ENCODE measurements around the gene TEPSIN. TPM values are rescaled to one million over a fixed set of nuclear protein-coding genes. Genes with fewer than 3 reads are reported as not detected.

TEPSIN gene
- total and polyA plus RNA-seq, 2 of the 8 experiments (the other 6 are each of a cell fraction or from before 2014, with no cell fraction given), result 22.9 to 28.0 TPM

DNA sequence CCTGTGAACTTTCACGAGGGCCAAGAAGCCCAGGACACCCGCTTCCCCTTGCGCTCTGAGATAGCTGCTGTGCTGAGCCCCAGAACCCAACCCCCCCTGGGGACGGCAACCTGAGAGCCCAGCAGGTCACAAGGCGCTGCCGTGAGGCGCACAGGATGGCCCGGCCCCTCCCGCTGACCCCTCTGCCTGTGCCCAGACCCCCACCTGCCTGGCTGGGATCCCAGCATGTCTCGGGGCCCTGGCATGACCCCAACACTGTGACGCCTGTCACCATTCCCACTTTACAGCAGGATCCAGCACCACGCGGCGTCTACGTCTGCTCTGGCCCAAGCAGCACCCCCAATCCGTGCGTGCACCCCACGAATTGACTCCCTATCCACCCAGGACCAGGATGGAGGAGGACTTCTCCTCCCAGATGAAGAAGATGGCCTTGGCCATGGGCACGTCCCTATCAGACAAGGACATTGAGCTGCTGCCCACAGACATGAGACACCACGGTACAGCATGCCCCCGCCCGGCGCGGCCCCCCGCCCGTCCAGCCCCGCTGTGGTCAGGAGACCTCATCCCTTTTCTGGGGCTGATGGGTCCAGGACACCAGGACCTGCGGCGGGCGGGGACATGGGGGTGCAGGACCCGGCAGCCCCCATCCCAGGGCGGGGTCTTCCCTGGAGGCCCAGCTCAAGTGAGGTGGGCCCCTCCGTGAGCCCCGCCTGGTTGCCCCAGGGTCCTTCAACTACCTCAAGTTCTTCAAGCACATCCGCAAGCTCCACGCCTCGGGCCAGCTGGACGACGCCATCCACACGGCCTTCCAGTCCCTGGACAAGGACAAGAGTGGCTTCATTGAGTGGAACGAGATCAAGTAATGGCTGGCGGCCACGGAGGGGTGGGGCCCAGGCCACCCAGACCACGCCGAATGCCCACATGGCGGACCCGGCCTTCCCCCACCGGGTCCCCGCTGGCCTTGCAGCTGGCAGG, 57.7 kb downstream of the TEPSIN start:
- no peaks in the 10 kb centered on the region; a peak in 1 of 4 replicates for H3K9me3 ChIP-seq (ENCODE audit: insufficient read depth in 2 of 2, low read depth in 1 of 2, low read length in 1 of 2)
- no peak overlapping the region for H4K5ac ChIP-seq (ENCODE audit: insufficient read length, low read depth, low read length)
- no peaks in the 10 kb centered on the region for H3K79me1 ChIP-seq (ENCODE audit: low read depth, low read length)
- no peak overlapping the region for H3K4ac ChIP-seq (replicated peaks; ENCODE audit: insufficient read length, low read depth, low read length)
- WGBS, 2 experiments (ENCODE audit: extremely low coverage in 1 of 2, insufficient coverage in 1 of 2, insufficient read length in 1 of 2, insufficient replicate concordance in 2 of 2, low coverage in 1 of 2, low lambda C conversion rate in 2 of 2, missing lambda C conversion rate in 1 of 2), result 90% methylated on average over 31 of the region's 49 CpGs; no CpG with 5 or more reads in 1 of the 2 experiments
- no peak overlapping the region for H2AFZ ChIP-seq (ENCODE audit: low read length)
- no peak overlapping the region for H3K4me2 ChIP-seq (ENCODE audit: insufficient read depth in 1 of 2, low read depth in 2 of 2, low read length in 2 of 2)
- no peak overlapping the region for H3K14ac ChIP-seq (ENCODE audit: insufficient read length)
- no peak overlapping the region for H2BK120ac ChIP-seq (replicated peaks; ENCODE audit: low read depth, low read length)
- FAIRE-seq (no peak), DNase-seq (ENCODE audit: low read depth in 1 of 2, low spot score in 2 of 2) (no peak)
- no peaks in the 10 kb centered on the region for H3K27me3 ChIP-seq (replicated peaks in 1 of 4; ENCODE audit: control insufficient read depth in 3 of 4, extremely low read depth in 1 of 4, insufficient read depth in 3 of 4, low read length in 3 of 4)
- peaks cover 0 to 5% (median under 1%) of the 10 kb centered on the region in 4 experiments; a peak in 2 of 7 replicates for H3K4me1 ChIP-seq (replicated peaks in 1 of 4; ENCODE audit: control insufficient read depth in 3 of 4, insufficient read depth in 4 of 4, low read length in 3 of 4)
- no peak overlapping the region for H2BK5ac ChIP-seq (ENCODE audit: low read depth, low read length)
- peaks cover 0 to 3% of the 10 kb centered on the region in 2 experiments for H4K20me1 ChIP-seq (replicated peaks in 1 of 2; ENCODE audit: control insufficient read depth in 1 of 2, insufficient read depth in 2 of 2, low read length in 2 of 2)
- H4K8ac ChIP-seq (ENCODE audit: extremely low read depth, insufficient read depth, low read length), result no peak overlapping the region; the same call in 1 of the 2 replicates
- H2BK20ac ChIP-seq (ENCODE audit: low read length), result no peak overlapping the region
- H2BK15ac ChIP-seq (ENCODE audit: low read length), result no peak overlapping the region
- TF ChIP-seq SIX5 (IDR thresholded peaks at IDR 0.05; ENCODE audit: low read depth, low read length) (no peak), SP1 (IDR thresholded peaks at IDR 0.05; ENCODE audit: low read depth, low read length) (no peak), KDM4A (IDR thresholded peaks at IDR 0.05; ENCODE audit: low read depth, low read length, severe bottlenecking) (no peak), SIRT6 (IDR thresholded peaks at IDR 0.05; ENCODE audit: low read length) (no peak), RXRA (IDR thresholded peaks at IDR 0.05; ENCODE audit: insufficient read depth, low read depth, low read length) (no peak), TAF1 (IDR thresholded peaks at IDR 0.05; ENCODE audit: low read depth, low read length) (no peak), TEAD4 (IDR thresholded peaks at IDR 0.05; ENCODE audit: low read depth, low read length) (no peak), YY1 (IDR thresholded peaks at IDR 0.05; ENCODE audit: low read depth, low read length) (no peak), KDM5A (IDR thresholded peaks at IDR 0.05; ENCODE audit: low read length) (no peak)
- TF ChIP-seq, protein P1, sequence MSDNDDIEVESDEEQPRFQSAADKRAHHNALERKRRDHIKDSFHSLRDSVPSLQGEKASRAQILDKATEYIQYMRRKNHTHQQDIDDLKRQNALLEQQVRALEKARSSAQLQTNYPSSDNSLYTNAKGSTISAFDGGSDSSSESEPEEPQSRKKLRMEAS (IDR thresholded peaks at IDR 0.05), result no peak
- H2AK5ac ChIP-seq (ENCODE audit: low read depth, low read length), result no peak overlapping the region
- H3K4me3 ChIP-seq (ENCODE audit: extremely low read depth in 1 of 4, insufficient read depth in 2 of 4, low read depth in 3 of 4, low read length in 4 of 4), result no peak overlapping the region
- no peak overlapping the region for H3K9ac ChIP-seq (replicated peaks in 1 of 4; ENCODE audit: extremely low read depth in 1 of 4, low read depth in 3 of 4, low read length in 3 of 4)
- no peak overlapping the region for H3K27ac ChIP-seq (ENCODE audit: low read depth, low read length)
- H3K18ac ChIP-seq (ENCODE audit: extremely low read depth, low read length), result no peak overlapping the region
- H3K79me2 ChIP-seq (ENCODE audit: control insufficient read depth in 1 of 2, insufficient read depth in 2 of 2, low read length in 2 of 2), result no peaks in the 10 kb centered on the region
- ChIA-PET POLR2A (ENCODE audit: partially characterized antibody) (interaction anchor here (1.3 to 1.6 kb wide), 3 partner anchors 9 to 58 kb away, joined by 3 to 5 read pairs (median 5); partner anchors contain the start of genes NDUFAF8 and TEPSIN), CTCF (ENCODE audit: partially characterized antibody) (interaction anchor here (0.7 to 3.2 kb wide), 6 partner anchors 9 to 60 kb away, joined by 3 to 13 read pairs (median 4); no protein-coding TSS in a partner anchor)
- no peak overlapping the region for H3K23ac ChIP-seq (ENCODE audit: insufficient read length)
- H3K56ac ChIP-seq (replicated peaks; ENCODE audit: insufficient read length, low read depth, low read length), result no peak overlapping the region
- H2BK12ac ChIP-seq (ENCODE audit: low read depth, low read length), result no peak overlapping the region
- no peaks in the 10 kb centered on the region for H3K23me2 ChIP-seq (ENCODE audit: low read depth, low read length)
- no peaks in the 10 kb centered on the region for H3K36me3 ChIP-seq (ENCODE audit: control insufficient read depth in 2 of 4, insufficient read depth in 4 of 4, low read length in 3 of 4)
- no peak overlapping the region for H4K91ac ChIP-seq (replicated peaks; ENCODE audit: insufficient read length, low read length)

All from H1 (cell line).